H9 (cell line): ENCODE data around the gene SUPT20H. TPM values are rescaled to one million over a fixed set of nuclear protein-coding genes. Genes with fewer than 3 reads are reported as not detected.
A peak's percentile ranks its signal among the peaks of the same experiment; 100 is the strongest.
"Not testable (repeated sequence)": the region's sequence is repeated elsewhere in the genome, so short reads cannot be mapped to it uniquely, and the experiment has no call there.

ENCODE experiments used
- DNase-seq: peaks from one replicate; pipeline ENCODE4 v3.0.0-alpha.2; 2017
- H2AFZ ChIP-seq: one replicate; pipeline ENCODE4 v1.6.1; 2013; ENCODE audit warnings: mild to moderate bottlenecking, low read length, control low read depth, moderate library complexity
- H2AK5ac ChIP-seq: 2 replicates; pipeline ENCODE4 v1.6.1; 2013; ENCODE audit warnings: low read length, control low read depth, mixed read lengths; ENCODE audit not compliant: insufficient read length
- H2BK120ac ChIP-seq: one replicate; pipeline ENCODE4 v1.6.1; 2013; ENCODE audit warnings: low read depth, mild to moderate bottlenecking, low read length, control low read depth, inconsistent platforms; ENCODE audit not compliant: poor library complexity, severe bottlenecking
- H2BK12ac ChIP-seq: 2 replicates; pipeline ENCODE4 v1.6.1; 2013; ENCODE audit warnings: low read length, control low read depth, mixed read lengths, low read depth; ENCODE audit not compliant: insufficient read length
- H2BK15ac ChIP-seq: 2 replicates; pipeline ENCODE4 v1.6.1; 2013; ENCODE audit warnings: low read depth, low read length, control low read depth
- H2BK20ac ChIP-seq: one replicate; pipeline ENCODE4 v1.6.1; 2013; ENCODE audit warnings: low read depth, mild to moderate bottlenecking, low read length, control low read depth, inconsistent platforms; ENCODE audit not compliant: poor library complexity, severe bottlenecking
- H2BK5ac ChIP-seq: 2 replicates; pipeline ENCODE4 v1.6.1; 2013; ENCODE audit warnings: low read length, control low read depth, mixed read lengths; ENCODE audit not compliant: insufficient read length
- H3K14ac ChIP-seq: 2 replicates; pipeline ENCODE4 v1.6.1; 2013; ENCODE audit warnings: low read length, control low read depth; ENCODE audit not compliant: insufficient read depth
- H3K18ac ChIP-seq: 2 replicates; pipeline ENCODE4 v1.6.1; 2013; ENCODE audit warnings: low read depth, mild to moderate bottlenecking, mixed read lengths, low read length, control low read depth; ENCODE audit not compliant: insufficient read length
- H3K23ac ChIP-seq: 2 replicates; pipeline ENCODE4 v1.6.1; 2013; ENCODE audit warnings: low read length, control low read depth, mixed read lengths, low read depth; ENCODE audit not compliant: insufficient read length
- H3K23me2 ChIP-seq: 2 replicates; pipeline ENCODE4 v1.6.1; 2013; ENCODE audit warnings: low read depth, mild to moderate bottlenecking, mixed read lengths, low read length, control low read depth; ENCODE audit not compliant: insufficient read length, poor library complexity, severe bottlenecking
- H3K27ac ChIP-seq: 2 replicates; pipeline ENCODE4 v1.5.1; 2013; ENCODE audit warnings: low read length, control low read depth, mixed read lengths, low read depth; ENCODE audit not compliant: insufficient read length
- H3K27me3 ChIP-seq: 2 replicates; pipeline ENCODE4 v1.6.1; 2013; ENCODE audit warnings: low read length, control low read depth, inconsistent platforms; ENCODE audit not compliant: insufficient read depth
- H3K4ac ChIP-seq: 2 replicates; pipeline ENCODE4 v1.6.1; 2013; ENCODE audit warnings: low read depth, mild to moderate bottlenecking, control low read depth, inconsistent platforms, low read length, moderate library complexity
- H3K4me1 ChIP-seq: 2 replicates; pipeline ENCODE4 v1.6.1; 2013; ENCODE audit warnings: low read length, control low read depth, inconsistent platforms; ENCODE audit not compliant: insufficient read depth
- H3K4me2 ChIP-seq: 2 replicates; pipeline ENCODE4 v1.6.1; 2013; ENCODE audit warnings: low read length, control low read depth, mixed read lengths; ENCODE audit not compliant: insufficient read length, insufficient read depth
- H3K56ac ChIP-seq: 2 replicates; pipeline ENCODE4 v1.6.1; 2013; ENCODE audit warnings: low read depth, mild to moderate bottlenecking, mixed read lengths, low read length, control low read depth; ENCODE audit not compliant: insufficient read length
- H3K79me1 ChIP-seq: 2 replicates; pipeline ENCODE4 v1.6.1; 2013; ENCODE audit warnings: low read depth, mild to moderate bottlenecking, moderate library complexity, low read length, control low read depth, inconsistent platforms; ENCODE audit not compliant: insufficient read depth, poor library complexity, severe bottlenecking
- H3K79me2 ChIP-seq: 2 replicates; pipeline ENCODE4 v1.6.1; 2013; ENCODE audit warnings: low read length, control low read depth, inconsistent platforms; ENCODE audit not compliant: insufficient read depth
- H3K9ac ChIP-seq: 2 replicates; pipeline ENCODE4 v1.6.1; 2013; ENCODE audit warnings: low read length, control low read depth, mixed read lengths; ENCODE audit not compliant: insufficient read length; ENCODE audit errors: extremely low read depth
- H3K9me3 ChIP-seq: one replicate; pipeline ENCODE4 v1.6.1; 2013; ENCODE audit warnings: low read depth, low read length, inconsistent platforms; ENCODE audit not compliant: control insufficient read depth
- H3T11ph ChIP-seq: one replicate; pipeline ENCODE4 v1.6.1; 2013; ENCODE audit warnings: mild to moderate bottlenecking, low read length, control low read depth, inconsistent platforms
- H4K20me1 ChIP-seq: one replicate; pipeline ENCODE4 v1.6.1; 2013; ENCODE audit not compliant: control insufficient read depth, insufficient read length, insufficient read depth
- H4K5ac ChIP-seq: 2 replicates; pipeline ENCODE4 v1.6.1; 2013; ENCODE audit warnings: low read depth, mild to moderate bottlenecking, mixed read lengths, low read length, control low read depth; ENCODE audit not compliant: insufficient read length
- H4K8ac ChIP-seq: replicated peaks from 2 replicates; pipeline ENCODE4 v1.6.1; 2013; ENCODE audit warnings: low read length, control low read depth, mixed read lengths, low read depth; ENCODE audit not compliant: insufficient read length
- H4K91ac ChIP-seq: 2 replicates; pipeline ENCODE4 v1.6.1; 2013; ENCODE audit warnings: low read depth, mild to moderate bottlenecking, moderate library complexity, mixed read lengths, low read length, control low read depth; ENCODE audit not compliant: insufficient read length
- H3K27ac Mint-ChIP-seq, 3 experiments: 2 replicates in 2 of 3; 3 replicates in 1 of 3; pipeline ENCODE4 v1.8.0; 2020 to 2021; ENCODE audit warnings: mixed read lengths in 3 of 3, mild to moderate bottlenecking in 1 of 3, moderate library complexity in 1 of 3
- H3K27me3 Mint-ChIP-seq: 2 replicates; pipeline ENCODE4 v1.8.0; 2021; ENCODE audit warnings: low read depth, mild to moderate bottlenecking, moderate library complexity, mixed read lengths
- H3K36me3 Mint-ChIP-seq, 3 experiments: 2 replicates in 2 of 3; 3 replicates in 1 of 3; pipeline ENCODE4 v1.8.0; 2020 to 2021; ENCODE audit warnings: low read depth in 3 of 3, mixed read lengths in 3 of 3; ENCODE audit not compliant: insufficient read depth in 1 of 3
- H3K4me1 Mint-ChIP-seq, 2 experiments: 2 replicates each; pipeline ENCODE4 v1.8.0; 2020; ENCODE audit warnings: mixed read lengths in 2 of 2
- H3K4me3 Mint-ChIP-seq, 2 experiments: 2 replicates in 1 of 2; 3 replicates in 1 of 2; pipeline ENCODE4 v1.8.0; 2020 to 2021; ENCODE audit warnings: mild to moderate bottlenecking in 2 of 2, mixed read lengths in 2 of 2, moderate library complexity in 1 of 2
- H3K9me3 Mint-ChIP-seq, 2 experiments: 2 replicates in 1 of 2; 3 replicates in 1 of 2; pipeline ENCODE4 v1.8.0; 2020; ENCODE audit warnings: mild to moderate bottlenecking in 2 of 2, mixed read lengths in 2 of 2, moderate library complexity in 1 of 2
- CTCF ChIP-seq: fragments of 200-600 bp; sonication (generic); conservative IDR thresholded peaks from 3 replicates; pipeline ENCODE4 v1.8.0; 2021; ENCODE audit warnings: antibody characterized with exemption, mild to moderate bottlenecking
- WGBS: extraction: QIAGEN DNeasy Blood & Tissue Kit; methylation state at CpG from one replicate; pipeline ENCODE4 v1.1.7; 2013; ENCODE audit warnings: missing lambda C conversion rate, low lambda C conversion rate, mixed read lengths; ENCODE audit not compliant: insufficient read length; ENCODE audit errors: extremely low coverage; 5-methylcytosine and 5-hydroxymethylcytosine counted together
- total RNA-seq: library from RNA; stranded (reverse); gene quantifications from 2 replicates; pipeline ENCODE4 v1.2.1, GENCODE V29; 2021

Gene SUPT20H
- total RNA-seq, 1 experiment from 2014 or later, result 59.5 TPM

- H3K23ac ChIP-seq, result no peak overlapping the region
- no peak overlapping the region for H3K4ac ChIP-seq
- no peak overlapping the region for H2BK12ac ChIP-seq
- no peak overlapping the region for H3K18ac ChIP-seq
- DNase-seq, result no peak
- H3K79me2 ChIP-seq, result peaks cover 15% of the 10 kb centered on the region; the same call in 1 of the 2 replicates
- H3K4me1 ChIP-seq, result no peaks in the 10 kb centered on the region; the same call in 1 of the 2 replicates
- Mint-ChIP-seq H3K27ac (peak overlapping the region in 1 of 3 experiments; percentile 89; a peak in 3 of 7 replicates), H3K27me3 (peaks cover 3% of the 10 kb centered on the region), H3K9me3 (peaks cover 3 to 8% of the 10 kb centered on the region in 2 experiments; a peak in 4 of 5 replicates), H3K4me1 (peaks cover 10 to 15% of the 10 kb centered on the region in 2 experiments), H3K4me3 (peak overlapping the region; percentile 90 to 95), H3K36me3 (peaks cover 15 to 19% (median 17%) of the 10 kb centered on the region in 3 experiments)
- H3K27me3 ChIP-seq, result no peaks in the 10 kb centered on the region
- no peaks in the 10 kb centered on the region for H4K20me1 ChIP-seq
- H2BK20ac ChIP-seq, result no peak overlapping the region
- H2BK5ac ChIP-seq, result no peak overlapping the region
- H3K9me3 ChIP-seq, result no peaks in the 10 kb centered on the region
- WGBS, result no CpG with 5 or more reads among the region's 10 CpGs
- H3K27ac ChIP-seq, result no peak overlapping the region
- H3K9ac ChIP-seq, result no peak overlapping the region
- no peak overlapping the region for H3K14ac ChIP-seq
- no peak overlapping the region for H2AK5ac ChIP-seq
- H2BK120ac ChIP-seq, result no peak overlapping the region
- peaks cover 3% of the 10 kb centered on the region for H3K23me2 ChIP-seq
- TF ChIP-seq CTCF, result no peak
- no peak overlapping the region for H4K5ac ChIP-seq
- H4K8ac ChIP-seq, result no peak overlapping the region
- no peak overlapping the region for H3T11ph ChIP-seq
- no peak overlapping the region for H4K91ac ChIP-seq
- H3K4me2 ChIP-seq, result peak overlapping the region; percentile 95
- H2BK15ac ChIP-seq, result no peak overlapping the region
- peaks cover 5% of the 10 kb centered on the region for H3K79me1 ChIP-seq
- no peak overlapping the region for H2AFZ ChIP-seq
- no peak overlapping the region for H3K56ac ChIP-seq
Measured at GRCh38 chr13:37059848-37060192, 332 bp upstream of the SUPT20H start.

- H3K79me2 ChIP-seq, result peaks cover 19% of the 10 kb centered on the region; the same call in 1 of the 2 replicates
- H4K20me1 ChIP-seq, H4K91ac ChIP-seq, H3K9me3 Mint-ChIP-seq, H3K4me2 ChIP-seq, H3T11ph ChIP-seq, H3K23me2 ChIP-seq, H3K9me3 ChIP-seq, H3K4me1 ChIP-seq, H3K27ac Mint-ChIP-seq, H3K27ac ChIP-seq, H4K5ac ChIP-seq, DNase-seq, H3K14ac ChIP-seq, H3K4me3 Mint-ChIP-seq, H2BK5ac ChIP-seq, H2BK15ac ChIP-seq, H3K9ac ChIP-seq, H3K79me1 ChIP-seq, H3K27me3 Mint-ChIP-seq, H2BK20ac ChIP-seq, H3K27me3 ChIP-seq, H2AK5ac ChIP-seq, H2BK12ac ChIP-seq, H3K23ac ChIP-seq, H2BK120ac ChIP-seq, H4K8ac ChIP-seq, H3K4ac ChIP-seq, H3K56ac ChIP-seq, H3K18ac ChIP-seq, H2AFZ ChIP-seq: not testable (repeated sequence)
- WGBS, result no CpG with 5 or more reads among the region's 2 CpGs
- peaks cover 24 to 28% (median 26%) of the 10 kb centered on the region in 3 experiments for H3K36me3 Mint-ChIP-seq
- H3K4me1 Mint-ChIP-seq, result peaks cover 17 to 21% of the 10 kb centered on the region in 2 experiments
Measured at GRCh38 chr13:37056228-37056627, 3.3 kb downstream of the SUPT20H start.
